PC-9 (cell line): ENCODE results near the gene SH3PXD2A. TPM values are rescaled to one million over a fixed set of nuclear protein-coding genes. Genes with fewer than 3 reads are reported as not detected.

Experiments
- BruUV-seq: library from RNA; stranded (reverse); fragments of 400-500 nt; replicated peaks from 2 replicates; lab custom pipeline; 2021; lab: Mats Ljungman, UMichigan
- CTCF ChIA-PET: fragments of 300-600 bp; sonication (Branson Sonifier 250); formaldehyde crosslinking; loops from one replicate; lab custom pipeline; 2022; ENCODE audit warnings: antibody characterized with exemption; lab: Charles Lee
- POLR2A ChIA-PET: fragments of 300-600 bp; sonication (Branson Sonifier 250); formaldehyde crosslinking; loops from one replicate; lab custom pipeline; 2022; ENCODE audit warnings: antibody characterized with exemption; ENCODE audit not compliant: unreplicated experiment; lab: Charles Lee
- DNase-seq, 2 experiments: peaks; one replicate each; pipeline versions ENCODE4 v3.0.0 to v3.0.0-alpha.2; 2015 to 2022; ENCODE audit warnings: mixed read lengths in 1 of 2
- H2AFZ ChIP-seq: fragments of 200-600 bp; sonication (generic); 2 replicates; pipeline ENCODE4 v1.8.1; 2017; ENCODE audit warnings: antibody characterized with exemption
- H3F3A ChIP-seq: fragments of 200-600 bp; sonication (generic); 2 replicates; pipeline ENCODE4 v1.8.1; 2017; ENCODE audit warnings: antibody characterized with exemption, mild to moderate bottlenecking, low read depth; ENCODE audit not compliant: insufficient read depth
- H3K27ac ChIP-seq: fragments of 200-600 bp; sonication (generic); 2 replicates; pipeline ENCODE4 v1.6.1; 2016; ENCODE audit warnings: mixed run types
- H3K27me3 ChIP-seq: fragments of 200-600 bp; sonication (generic); 2 replicates; pipeline ENCODE4 v1.6.1; 2016; ENCODE audit warnings: low read depth, mixed run types; ENCODE audit not compliant: insufficient read depth
- H3K36me3 ChIP-seq: fragments of 200-600 bp; sonication (generic); 2 replicates; pipeline ENCODE4 v1.6.1; 2016; ENCODE audit warnings: low read depth, mixed run types
- H3K4me1 ChIP-seq: fragments of 200-600 bp; sonication (generic); replicated peaks from 2 replicates; pipeline ENCODE4 v1.6.1; 2016; ENCODE audit warnings: mixed run types; ENCODE audit not compliant: insufficient read depth
- H3K4me2 ChIP-seq: fragments of 200-600 bp; sonication (generic); 2 replicates; pipeline ENCODE4 v1.6.1; 2017; ENCODE audit warnings: mixed run types
- H3K4me3 ChIP-seq: fragments of 200-600 bp; sonication (generic); 2 replicates; pipeline ENCODE4 v1.6.1; 2016; ENCODE audit warnings: mixed run types
- H3K79me2 ChIP-seq: fragments of 200-600 bp; sonication (generic); 2 replicates; pipeline ENCODE4 v1.6.1; 2017; ENCODE audit warnings: low read depth, mixed run types
- H3K9me2 ChIP-seq: fragments of 200-600 bp; sonication (generic); 2 replicates; pipeline ENCODE4 v1.8.1; 2017; ENCODE audit warnings: mild to moderate bottlenecking; ENCODE audit not compliant: insufficient read depth
- H3K9me3 ChIP-seq: fragments of 200-600 bp; sonication (generic); 2 replicates; pipeline ENCODE4 v1.8.1; 2016; ENCODE audit warnings: low read depth; ENCODE audit not compliant: insufficient read depth
- H4K20me1 ChIP-seq: fragments of 200-600 bp; sonication (generic); 2 replicates; pipeline ENCODE4 v1.8.1; 2017; ENCODE audit not compliant: insufficient read depth
- EZH2 ChIP-seq: fragments of 200-600 bp; sonication (generic); IDR thresholded peaks from 2 replicates; pipeline ENCODE4 v1.8.0; 2017; ENCODE audit warnings: antibody characterized with exemption, low read depth
- intact Hi-C: fragments of 100-400 bp; cut with micrococcal nuclease; formaldehyde crosslinking; loops from one replicate; pipeline ENCODE4 v1.10.0; 2022; ENCODE audit not compliant: unreplicated experiment
- total RNA-seq: library from RNA; stranded (reverse); gene quantifications from 2 replicates; pipeline ENCODE4 v1.2.3, GENCODE V29; 2021
- TF ChIP-seq, protein P1 (sequence below): fragments of 200-600 bp; sonication (generic); conservative IDR thresholded peaks from 2 replicates; pipeline ENCODE4 v1.6.1; 2017; ENCODE audit warnings: mixed run types, antibody characterized with exemption, mild to moderate bottlenecking, moderate library complexity

SH3PXD2A gene
- total RNA-seq, 1 experiment from 2014 or later = 12.5 TPM

DNA sequence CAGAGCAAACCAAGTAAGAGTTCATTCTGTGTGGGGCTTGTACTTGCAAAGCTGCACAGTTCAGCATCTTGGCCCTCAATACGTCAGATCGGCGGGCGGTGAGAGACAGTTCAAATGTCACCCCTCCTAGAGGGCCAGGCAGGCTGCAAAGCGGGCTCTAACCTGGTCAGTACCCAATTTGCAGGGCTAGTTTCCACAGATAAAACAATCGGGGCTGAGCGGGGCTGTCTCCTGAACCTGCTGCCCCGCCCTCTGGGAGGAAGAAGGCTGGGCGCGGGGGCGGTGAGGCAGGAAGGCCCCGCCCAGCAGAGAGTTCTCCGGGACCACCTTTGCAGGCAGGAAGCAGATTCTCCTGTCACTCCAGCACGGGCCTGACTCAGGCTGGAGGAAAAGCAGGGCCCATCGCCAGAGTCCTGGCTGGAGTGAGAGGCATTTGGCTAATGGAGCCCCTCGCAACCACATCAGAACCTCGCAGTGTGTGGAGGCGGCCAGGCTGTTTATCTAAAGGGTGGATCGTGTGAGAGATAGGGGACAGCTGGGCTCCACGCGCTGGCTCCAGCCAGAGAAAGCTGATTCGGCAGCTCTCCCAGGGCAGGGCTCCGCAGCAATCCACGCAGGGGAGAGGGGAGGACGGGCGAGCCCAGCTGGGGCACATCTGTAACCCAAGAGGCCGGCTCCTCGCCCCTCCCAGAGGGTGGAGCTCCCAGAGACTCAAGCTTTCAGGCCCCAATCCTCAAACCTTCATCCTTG lies 83.1 kb downstream of the SH3PXD2A start:
- POLR2A ChIA-PET = no interaction called here

DNA sequence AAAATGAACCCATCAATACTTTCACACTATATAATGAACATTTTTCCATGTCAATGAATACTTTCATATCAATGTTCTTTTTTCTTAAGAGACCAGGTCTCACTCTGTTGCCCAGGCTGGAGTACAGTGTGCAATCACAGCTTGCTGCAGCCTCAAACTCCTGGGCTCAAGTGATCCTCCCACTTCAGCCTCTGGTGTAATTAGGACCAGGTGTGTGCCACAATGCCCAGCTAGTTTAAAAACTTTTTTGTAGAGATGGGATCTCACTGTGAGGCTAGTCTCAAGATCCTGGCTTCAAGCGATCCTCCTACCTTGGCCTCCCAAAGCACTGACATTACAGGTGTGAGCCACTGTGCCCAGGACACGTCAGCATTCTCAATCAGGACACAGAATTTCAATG lies 85.2 kb downstream of the SH3PXD2A start:
- BruUV-seq = no TSS peak
- Histone ChIP-seq H3K9me2 (no peaks in the 10 kb centered on the region), H3K4me3 (no peak overlapping the region), H3K9me3 (no peaks in the 10 kb centered on the region), H2AFZ (no peak overlapping the region), H3K79me2 (no peaks in the 10 kb centered on the region), H3F3A (peaks cover 6% of the 10 kb centered on the region; the same call in 1 of the 2 replicates), H3K27me3 (no peaks in the 10 kb centered on the region), H3K4me2 (no peak overlapping the region), H3K27ac (no peak overlapping the region), H3K36me3 (no peaks in the 10 kb centered on the region), H4K20me1 (no peaks in the 10 kb centered on the region), H3K4me1 (peaks cover 15% of the 10 kb centered on the region)
- intact Hi-C loops = no loop called here
- ChIA-PET CTCF (no interaction called here), POLR2A (no interaction called here)
- DNase-seq = no peak
- TF ChIP-seq, protein P1, sequence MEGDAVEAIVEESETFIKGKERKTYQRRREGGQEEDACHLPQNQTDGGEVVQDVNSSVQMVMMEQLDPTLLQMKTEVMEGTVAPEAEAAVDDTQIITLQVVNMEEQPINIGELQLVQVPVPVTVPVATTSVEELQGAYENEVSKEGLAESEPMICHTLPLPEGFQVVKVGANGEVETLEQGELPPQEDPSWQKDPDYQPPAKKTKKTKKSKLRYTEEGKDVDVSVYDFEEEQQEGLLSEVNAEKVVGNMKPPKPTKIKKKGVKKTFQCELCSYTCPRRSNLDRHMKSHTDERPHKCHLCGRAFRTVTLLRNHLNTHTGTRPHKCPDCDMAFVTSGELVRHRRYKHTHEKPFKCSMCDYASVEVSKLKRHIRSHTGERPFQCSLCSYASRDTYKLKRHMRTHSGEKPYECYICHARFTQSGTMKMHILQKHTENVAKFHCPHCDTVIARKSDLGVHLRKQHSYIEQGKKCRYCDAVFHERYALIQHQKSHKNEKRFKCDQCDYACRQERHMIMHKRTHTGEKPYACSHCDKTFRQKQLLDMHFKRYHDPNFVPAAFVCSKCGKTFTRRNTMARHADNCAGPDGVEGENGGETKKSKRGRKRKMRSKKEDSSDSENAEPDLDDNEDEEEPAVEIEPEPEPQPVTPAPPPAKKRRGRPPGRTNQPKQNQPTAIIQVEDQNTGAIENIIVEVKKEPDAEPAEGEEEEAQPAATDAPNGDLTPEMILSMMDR = no peak
- TF ChIP-seq EZH2 = no peak

More for the DNA sequence above, 83.1 kb downstream of the SH3PXD2A start:
- Histone ChIP-seq H3K9me3 (no peaks in the 10 kb centered on the region), H3K27ac (no peak overlapping the region), H3K79me2 (no peaks in the 10 kb centered on the region), H3F3A (no peaks in the 10 kb centered on the region), H4K20me1 (no peaks in the 10 kb centered on the region), H2AFZ (no peak overlapping the region), H3K9me2 (no peaks in the 10 kb centered on the region), H3K4me1 (no peaks in the 10 kb centered on the region), H3K36me3 (no peaks in the 10 kb centered on the region), H3K27me3 (no peaks in the 10 kb centered on the region), H3K4me2 (no peak overlapping the region), H3K4me3 (no peak overlapping the region)
- no TSS peak for BruUV-seq
- no peak for TF ChIP-seq EZH2
- TF ChIP-seq, protein P1 = no peak
- intact Hi-C loops = no loop called here
- CTCF ChIA-PET = no interaction called here
- DNase-seq = peak in 1 of 2 experiments; percentile 50

DNA sequence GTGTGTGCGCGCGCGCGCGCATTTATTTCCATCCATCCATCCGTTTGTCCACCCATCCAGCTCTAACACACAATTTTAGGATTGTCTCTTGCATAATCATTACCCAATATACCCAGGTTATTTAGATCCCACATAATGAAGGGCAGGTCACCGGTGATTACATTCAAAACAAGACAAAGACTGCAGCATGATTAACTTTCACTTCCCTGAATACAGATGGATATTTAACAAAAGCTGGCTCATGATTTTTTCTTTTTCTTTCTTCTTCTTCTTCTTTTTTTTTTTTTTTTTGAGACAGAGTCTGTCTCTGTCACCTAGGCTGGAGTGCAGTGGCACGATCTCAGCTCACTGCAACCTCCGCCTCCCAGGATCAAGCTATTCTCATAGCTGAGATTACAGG lies 86.2 kb downstream of the SH3PXD2A start:
- H3F3A ChIP-seq = peaks cover 11% of the 10 kb centered on the region; the same call in 1 of the 2 replicates
- CTCF ChIA-PET = no interaction called here
- no TSS peak for BruUV-seq
- intact Hi-C loops = no loop called here
- H4K20me1 ChIP-seq = no peaks in the 10 kb centered on the region
- H3K4me3 ChIP-seq = no peak overlapping the region
- no peaks in the 10 kb centered on the region for H3K27me3 ChIP-seq
- no peak for TF ChIP-seq EZH2
- TF ChIP-seq, protein P1 = no peak
- DNase-seq = no peak
- no peaks in the 10 kb centered on the region for H3K9me2 ChIP-seq
- no peaks in the 10 kb centered on the region for H3K9me3 ChIP-seq
- POLR2A ChIA-PET = no interaction called here
- H3K79me2 ChIP-seq = no peaks in the 10 kb centered on the region
- no peak overlapping the region for H3K4me2 ChIP-seq
- H3K36me3 ChIP-seq = no peaks in the 10 kb centered on the region
- no peak overlapping the region for H3K27ac ChIP-seq
- no peak overlapping the region for H2AFZ ChIP-seq
- peaks cover 25% of the 10 kb centered on the region for H3K4me1 ChIP-seq
